HAP-1 (cell line): ENCODE data around the gene CRACR2B.

Source experiments
- DNase-seq, 2 experiments: peaks; one replicate each; pipeline ENCODE4 v3.0.0-alpha.2; 2016 to 2020; ENCODE audit warnings: low spot score in 2 of 2
- H3K27me3 ChIP-seq: fragments of 250-450 bp; sonication (Bioruptor Pico); 2 replicates; pipeline ENCODE4 v1.5.1; 2020; ENCODE audit warnings: low read depth, mild to moderate bottlenecking, moderate library complexity
- H3K36me3 ChIP-seq: fragments of 250-450 bp; sonication (Bioruptor Pico); replicated peaks from 2 replicates; pipeline ENCODE4 v1.5.1; 2020; ENCODE audit warnings: mild to moderate bottlenecking
- H3K4me1 ChIP-seq: fragments of 250-450 bp; sonication (Bioruptor Pico); 2 replicates; pipeline ENCODE4 v1.5.1; 2020; ENCODE audit warnings: mild to moderate bottlenecking
- H3K4me3 ChIP-seq: fragments of 250-450 bp; sonication (Bioruptor Pico); 2 replicates; pipeline ENCODE4 v1.5.1; 2020; ENCODE audit warnings: mild to moderate bottlenecking, moderate library complexity
- H3K9me3 ChIP-seq: fragments of 250-450 bp; sonication (Bioruptor Pico); 2 replicates; pipeline ENCODE4 v1.5.1; 2020; ENCODE audit warnings: mild to moderate bottlenecking, moderate library complexity
- in situ Hi-C: fragments of 300-500 bp; cut with MboI; formaldehyde crosslinking; loops from 3 replicates; pipeline ENCODE4 v1.14.3; 2020; ENCODE audit warnings: low sequenced_read_pairs, inconsistent platforms, mixed read lengths

The CRACR2B gene

GRCh38 chr11:831118-831864 is 3.6 kb downstream of the CRACR2B start:
- Histone ChIP-seq H3K36me3 (peaks cover 11% of the 10 kb centered on the region), H3K9me3 (no peaks in the 10 kb centered on the region), H3K27me3 (no peaks in the 10 kb centered on the region), H3K4me3 (peak overlapping the region; percentile 45), H3K4me1 (peaks cover 49% of the 10 kb centered on the region)
- DNase-seq, result no peak
- in situ Hi-C loops, result no loop called here

- in situ Hi-C loops, result no loop called here
- H3K36me3 ChIP-seq, result peaks cover 18% of the 10 kb centered on the region
- H3K4me3 ChIP-seq, result peak overlapping the region; percentile 47
- H3K27me3 ChIP-seq, result no peaks in the 10 kb centered on the region
- no peak for DNase-seq
- H3K9me3 ChIP-seq, result no peaks in the 10 kb centered on the region
- peaks cover 44% of the 10 kb centered on the region for H3K4me1 ChIP-seq
Measured at GRCh38 chr11:831961-832528, 4.3 kb downstream of the CRACR2B start.

GRCh38 chr11:832529-833113 is 4.9 kb downstream of the CRACR2B start, which contains the start of gene CD151:
Gene CD151, plus strand, starts transcription at chr11:832952. Its CDS starts 3,118 bp downstream, at chr11:836070.
- Histone ChIP-seq H3K36me3 (peaks cover 24% of the 10 kb centered on the region), H3K4me3 (peak within 1 kb of the TSS; percentile 66), H3K27me3 (no peaks in the 10 kb centered on the region), H3K9me3 (no peaks in the 10 kb centered on the region), H3K4me1 (peaks cover 40% of the 10 kb centered on the region)
- peak; percentile 77 to 83 for DNase-seq
- in situ Hi-C loops, result no loop called here

- Histone ChIP-seq H3K27me3 (no peaks in the 10 kb centered on the region), H3K4me1 (peaks cover 35% of the 10 kb centered on the region), H3K36me3 (peaks cover 29% of the 10 kb centered on the region), H3K9me3 (no peaks in the 10 kb centered on the region), H3K4me3 (peak overlapping the region; percentile 66)
- peak in 1 of 2 experiments; percentile 67 for DNase-seq
- in situ Hi-C loops, result no loop called here
Measured at GRCh38 chr11:833114-833791, 5.5 kb downstream of the CRACR2B start.

- no peaks in the 10 kb centered on the region for H3K9me3 ChIP-seq
- peak overlapping the region; percentile 66 for H3K4me3 ChIP-seq
- no peaks in the 10 kb centered on the region for H3K27me3 ChIP-seq
- in situ Hi-C loops, result no loop called here
- H3K36me3 ChIP-seq, result peaks cover 34% of the 10 kb centered on the region
- peaks cover 35% of the 10 kb centered on the region for H3K4me1 ChIP-seq
- no peak for DNase-seq
Measured at GRCh38 chr11:833849-834311, 6.2 kb downstream of the CRACR2B start.

GRCh38 chr11:834371-835316 is 6.9 kb downstream of the CRACR2B start:
- H3K9me3 ChIP-seq, result no peaks in the 10 kb centered on the region
- H3K36me3 ChIP-seq, result peaks cover 42% of the 10 kb centered on the region
- peak overlapping the region; percentile 66 for H3K4me3 ChIP-seq
- peaks cover 35% of the 10 kb centered on the region for H3K4me1 ChIP-seq
- no peak for DNase-seq
- H3K27me3 ChIP-seq, result no peaks in the 10 kb centered on the region
- in situ Hi-C loops, result no loop called here

GRCh38 chr11:836274-836673 is 8.6 kb downstream of the CRACR2B start:
- H3K4me3 ChIP-seq, result no peak overlapping the region
- DNase-seq, result no peak
- peaks cover 29% of the 10 kb centered on the region for H3K4me1 ChIP-seq
- in situ Hi-C loops, result no loop called here
- no peaks in the 10 kb centered on the region for H3K27me3 ChIP-seq
- H3K36me3 ChIP-seq, result peaks cover 58% of the 10 kb centered on the region
- no peaks in the 10 kb centered on the region for H3K9me3 ChIP-seq

GRCh38 chr11:836700-837099 is 9.0 kb downstream of the CRACR2B start:
- no peak overlapping the region for H3K4me3 ChIP-seq
- H3K36me3 ChIP-seq, result peaks cover 61% of the 10 kb centered on the region
- in situ Hi-C loops, result no loop called here
- peaks cover 27% of the 10 kb centered on the region for H3K4me1 ChIP-seq
- H3K9me3 ChIP-seq, result no peaks in the 10 kb centered on the region
- no peak for DNase-seq
- H3K27me3 ChIP-seq, result no peaks in the 10 kb centered on the region

GRCh38 chr11:837189-837989 is 9.7 kb downstream of the CRACR2B start:
- Histone ChIP-seq H3K36me3 (peaks cover 66% of the 10 kb centered on the region), H3K4me3 (no peak overlapping the region), H3K27me3 (no peaks in the 10 kb centered on the region), H3K4me1 (peaks cover 21% of the 10 kb centered on the region), H3K9me3 (no peaks in the 10 kb centered on the region)
- in situ Hi-C loops, result no loop called here
- no peak for DNase-seq

- Histone ChIP-seq H3K27me3 (no peaks in the 10 kb centered on the region), H3K9me3 (no peaks in the 10 kb centered on the region), H3K36me3 (peaks cover 66% of the 10 kb centered on the region), H3K4me1 (peaks cover 21% of the 10 kb centered on the region), H3K4me3 (no peak overlapping the region)
- in situ Hi-C loops, result no loop called here
- DNase-seq, result no peak
Measured at GRCh38 chr11:837990-838307, 10.2 kb downstream of the CRACR2B start.

GRCh38 chr11:838441-839279 is 10.9 kb downstream of the CRACR2B start:
- no peaks in the 10 kb centered on the region for H3K27me3 ChIP-seq
- peak in 1 of 2 experiments; percentile 62 for DNase-seq
- H3K4me1 ChIP-seq, result peaks cover 20% of the 10 kb centered on the region
- H3K36me3 ChIP-seq, result peaks cover 66% of the 10 kb centered on the region
- no peak overlapping the region for H3K4me3 ChIP-seq
- in situ Hi-C loops, result no loop called here
- no peaks in the 10 kb centered on the region for H3K9me3 ChIP-seq

- Histone ChIP-seq H3K27me3 (no peaks in the 10 kb centered on the region), H3K4me1 (peaks cover 17% of the 10 kb centered on the region), H3K36me3 (peaks cover 66% of the 10 kb centered on the region), H3K4me3 (no peak overlapping the region), H3K9me3 (no peaks in the 10 kb centered on the region)
- in situ Hi-C loops, result no loop called here
- DNase-seq, result no peak
Measured at GRCh38 chr11:839280-839623, 11.5 kb downstream of the CRACR2B start.
